Measurements from ENCODE around the gene ELF5.

DNA sequence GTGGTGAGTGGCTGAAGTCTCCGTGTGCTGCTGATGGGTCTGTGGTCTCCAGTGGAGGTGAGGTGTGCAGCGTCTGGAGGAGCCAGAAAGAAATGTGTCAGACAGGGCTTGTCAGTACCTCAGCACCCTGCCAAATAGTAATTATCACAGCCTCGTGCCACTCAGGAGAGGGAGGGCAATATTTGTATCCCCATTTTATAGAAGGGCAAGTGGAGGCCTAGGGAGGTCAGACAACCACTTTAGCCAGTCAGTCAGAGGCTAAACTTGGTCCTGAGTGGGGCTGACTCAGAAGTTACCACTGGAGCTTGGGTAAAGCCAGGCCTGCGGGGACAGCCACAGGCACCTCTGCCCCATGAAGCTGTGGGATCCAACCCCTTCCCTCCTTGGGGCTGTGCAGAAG is 11.5 kb upstream of the ELF5 start:
- TF ChIP-seq, protein P1, sequence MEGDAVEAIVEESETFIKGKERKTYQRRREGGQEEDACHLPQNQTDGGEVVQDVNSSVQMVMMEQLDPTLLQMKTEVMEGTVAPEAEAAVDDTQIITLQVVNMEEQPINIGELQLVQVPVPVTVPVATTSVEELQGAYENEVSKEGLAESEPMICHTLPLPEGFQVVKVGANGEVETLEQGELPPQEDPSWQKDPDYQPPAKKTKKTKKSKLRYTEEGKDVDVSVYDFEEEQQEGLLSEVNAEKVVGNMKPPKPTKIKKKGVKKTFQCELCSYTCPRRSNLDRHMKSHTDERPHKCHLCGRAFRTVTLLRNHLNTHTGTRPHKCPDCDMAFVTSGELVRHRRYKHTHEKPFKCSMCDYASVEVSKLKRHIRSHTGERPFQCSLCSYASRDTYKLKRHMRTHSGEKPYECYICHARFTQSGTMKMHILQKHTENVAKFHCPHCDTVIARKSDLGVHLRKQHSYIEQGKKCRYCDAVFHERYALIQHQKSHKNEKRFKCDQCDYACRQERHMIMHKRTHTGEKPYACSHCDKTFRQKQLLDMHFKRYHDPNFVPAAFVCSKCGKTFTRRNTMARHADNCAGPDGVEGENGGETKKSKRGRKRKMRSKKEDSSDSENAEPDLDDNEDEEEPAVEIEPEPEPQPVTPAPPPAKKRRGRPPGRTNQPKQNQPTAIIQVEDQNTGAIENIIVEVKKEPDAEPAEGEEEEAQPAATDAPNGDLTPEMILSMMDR (IDR thresholded peaks at IDR 0.05): no peak
- TF ChIP-seq POLR2AphosphoS5 (IDR thresholded peaks at IDR 0.05; ENCODE audit: insufficient read depth in 1 of 2, low read depth in 1 of 2) (no peak), POLR2A (IDR thresholded peaks at IDR 0.05) (no peak)
